GM18907 (cell line): Measurements from ENCODE around the gene MARCHF9.

Source experiments
- ATAC-seq: cut with Tn5 transposase; IDR thresholded peaks from one replicate; pipeline ENCODE4 v1.9.1; 2021; ENCODE audit warnings: mild to moderate bottlenecking, moderate library complexity; ENCODE audit not compliant: unreplicated experiment

Gene MARCHF9

GRCh38 chr12:57724003-57724935, 30.6 kb upstream of the MARCHF9 start:
- no peak for ATAC-seq

- ATAC-seq: no peak
Observed at GRCh38 chr12:57724936-57725740, 29.8 kb upstream of the MARCHF9 start.

GRCh38 chr12:57725851-57726150, 29.1 kb upstream of the MARCHF9 start:
- ATAC-seq: no peak

- no peak for ATAC-seq
Observed at GRCh38 chr12:57726151-57726883, 28.6 kb upstream of the MARCHF9 start.

- ATAC-seq: no peak
Observed at GRCh38 chr12:57726884-57727757, 27.8 kb upstream of the MARCHF9 start.

GRCh38 chr12:57727758-57728395, 27.0 kb upstream of the MARCHF9 start:
- no peak for ATAC-seq

- ATAC-seq: no peak
Observed at GRCh38 chr12:57729321-57729844, 25.5 kb upstream of the MARCHF9 start.

GRCh38 chr12:57730336-57731067, 24.4 kb upstream of the MARCHF9 start:
- ATAC-seq: no peak

GRCh38 chr12:57731411-57732080, 23.4 kb upstream of the MARCHF9 start:
- ATAC-seq: no peak

- no peak for ATAC-seq
Observed at GRCh38 chr12:57732270-57732669, 22.6 kb upstream of the MARCHF9 start.

- ATAC-seq: no peak
Observed at GRCh38 chr12:57732726-57733593, 21.9 kb upstream of the MARCHF9 start.

- ATAC-seq: no peak
Observed at GRCh38 chr12:57733928-57734327, 21.0 kb upstream of the MARCHF9 start.

- ATAC-seq: no peak
Observed at GRCh38 chr12:57734591-57734990, 20.3 kb upstream of the MARCHF9 start.

- no peak for ATAC-seq
Observed at GRCh38 chr12:57735198-57735855, 19.6 kb upstream of the MARCHF9 start.

GRCh38 chr12:57735952-57736740, 18.8 kb upstream of the MARCHF9 start:
- ATAC-seq: no peak
